Thoracic aorta (tissue), 2 donors: Measurements from ENCODE around the gene MSL3. TPM values are rescaled to one million over a fixed set of nuclear protein-coding genes. Genes with fewer than 3 reads are reported as not detected.

Experiments used
- ATAC-seq: fragments of 150-250 bp; one replicate; pipeline ENCODE4 v1.8.0; 2017; ENCODE audit warnings: low read depth; ENCODE audit not compliant: insufficient number of reproducible peaks, low FRiP score
- DNase-seq: peaks from one replicate; pipeline ENCODE4 v3.0.0-alpha.2; 2020; ENCODE audit warnings: low spot score
- H3K27ac ChIP-seq, 2 donors: fragments of 200-600 bp; sonication (generic); 1 replicate in 1 of 2; 2 replicates in 1 of 2; pipeline ENCODE4 v1.5.1; 2016; ENCODE audit warnings: mild to moderate bottlenecking in 2 of 2, moderate library complexity in 2 of 2
- H3K27me3 ChIP-seq: fragments of 200-600 bp; sonication (generic); replicated peaks from 2 replicates; pipeline ENCODE4 v1.6.0; 2016; ENCODE audit warnings: mild to moderate bottlenecking; ENCODE audit not compliant: insufficient read depth
- H3K36me3 ChIP-seq: fragments of 200-600 bp; sonication (generic); one replicate; pipeline ENCODE4 v1.5.1; 2016
- H3K4me1 ChIP-seq, 2 donors: fragments of 200-600 bp; sonication (generic); 1 replicate in 1 of 2; 2 replicates in 1 of 2; pipeline versions ENCODE4 v1.5.1 to v1.6.0; 2016; ENCODE audit warnings: low read depth in 2 of 2, mild to moderate bottlenecking in 1 of 2; ENCODE audit not compliant: control insufficient read depth in 1 of 2
- H3K4me3 ChIP-seq: fragments of 200-600 bp; sonication (generic); 2 replicates; pipeline ENCODE4 v1.5.1; 2016; ENCODE audit warnings: mild to moderate bottlenecking
- H3K9me3 ChIP-seq: fragments of 200-600 bp; sonication (generic); 2 replicates; pipeline ENCODE4 v1.5.1; 2016
- total RNA-seq, 2 donors: library from RNA; depleted of rRNA; stranded (reverse); fragments of >200 nt; gene quantifications; one replicate each; pipeline versions ENCODE4 v1.1.0 to v1.2.3, GENCODE V29; 2016
- TF ChIP-seq, protein P1 (sequence below): fragments of 200-600 bp; sonication (generic); IDR thresholded peaks from one replicate; pipeline ENCODE4 v1.5.1; 2019; ENCODE audit warnings: antibody characterized with exemption

Gene MSL3
- total RNA-seq, 2 donors from 2014 or later: 25.5 to 25.8 TPM

DNA sequence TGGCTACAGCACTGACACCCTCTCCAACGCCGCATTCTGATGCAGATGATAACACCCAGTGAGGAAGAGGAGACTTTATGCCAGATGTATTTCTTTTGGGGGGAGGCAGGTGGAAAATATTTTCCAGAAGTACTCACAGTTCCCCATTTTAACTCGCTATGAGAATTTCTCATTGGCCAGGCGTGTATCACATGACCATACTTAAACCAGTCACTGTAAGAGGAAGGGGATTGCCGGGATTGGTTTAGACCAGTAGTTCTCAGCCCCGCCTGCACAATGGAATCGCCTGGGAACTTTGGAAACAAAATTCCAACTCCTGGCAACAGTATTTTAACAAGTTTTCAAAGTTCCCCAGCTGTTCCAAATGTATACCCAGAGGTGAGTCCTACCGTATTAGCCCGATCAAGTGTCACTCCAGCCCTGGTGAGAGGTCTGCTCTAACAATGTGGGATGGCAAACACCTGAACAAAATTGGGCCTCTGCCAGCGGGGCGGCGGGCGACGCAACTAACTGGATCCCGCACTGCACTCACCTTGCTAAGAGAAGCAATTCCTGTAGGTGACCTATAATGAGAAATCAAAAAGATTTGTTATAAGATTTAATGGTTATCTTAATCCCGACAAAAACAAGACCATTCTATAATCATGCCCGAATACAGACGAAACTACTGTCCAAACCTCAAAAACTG, 2.9 kb upstream of the MSL3 start:
- Histone ChIP-seq H3K27me3 (no peaks in the 10 kb centered on the region), H3K9me3 (no peaks in the 10 kb centered on the region), H3K4me3 (no peak overlapping the region), H3K4me1 (no peaks in the 10 kb centered on the region), H3K36me3 (no peaks in the 10 kb centered on the region), H3K27ac (no peak overlapping the region)
- ATAC-seq (no peak), DNase-seq (no peak)
- TF ChIP-seq, protein P1, sequence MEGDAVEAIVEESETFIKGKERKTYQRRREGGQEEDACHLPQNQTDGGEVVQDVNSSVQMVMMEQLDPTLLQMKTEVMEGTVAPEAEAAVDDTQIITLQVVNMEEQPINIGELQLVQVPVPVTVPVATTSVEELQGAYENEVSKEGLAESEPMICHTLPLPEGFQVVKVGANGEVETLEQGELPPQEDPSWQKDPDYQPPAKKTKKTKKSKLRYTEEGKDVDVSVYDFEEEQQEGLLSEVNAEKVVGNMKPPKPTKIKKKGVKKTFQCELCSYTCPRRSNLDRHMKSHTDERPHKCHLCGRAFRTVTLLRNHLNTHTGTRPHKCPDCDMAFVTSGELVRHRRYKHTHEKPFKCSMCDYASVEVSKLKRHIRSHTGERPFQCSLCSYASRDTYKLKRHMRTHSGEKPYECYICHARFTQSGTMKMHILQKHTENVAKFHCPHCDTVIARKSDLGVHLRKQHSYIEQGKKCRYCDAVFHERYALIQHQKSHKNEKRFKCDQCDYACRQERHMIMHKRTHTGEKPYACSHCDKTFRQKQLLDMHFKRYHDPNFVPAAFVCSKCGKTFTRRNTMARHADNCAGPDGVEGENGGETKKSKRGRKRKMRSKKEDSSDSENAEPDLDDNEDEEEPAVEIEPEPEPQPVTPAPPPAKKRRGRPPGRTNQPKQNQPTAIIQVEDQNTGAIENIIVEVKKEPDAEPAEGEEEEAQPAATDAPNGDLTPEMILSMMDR: no peak

DNA sequence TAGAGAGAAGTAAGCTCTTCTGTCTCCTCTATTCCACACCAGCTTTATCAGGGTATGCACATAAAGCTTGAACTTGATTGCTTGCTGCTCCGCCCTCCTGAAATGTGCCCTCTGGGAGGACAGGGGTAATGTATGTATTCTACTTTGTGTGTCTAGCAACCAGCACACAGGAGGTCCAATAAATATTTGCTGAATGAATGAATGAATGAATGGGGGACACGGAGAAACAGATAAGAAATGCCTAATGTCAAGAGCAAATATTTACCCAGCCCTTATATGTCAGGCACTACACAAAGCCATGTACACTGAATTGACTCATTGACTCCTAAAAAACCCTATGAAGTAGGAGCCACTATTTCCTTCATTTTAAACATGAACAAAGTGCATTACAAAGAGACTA, 2.3 kb upstream of the MSL3 start:
- TF ChIP-seq, protein P1: no peak
- H3K36me3 ChIP-seq: no peaks in the 10 kb centered on the region
- H3K9me3 ChIP-seq: no peaks in the 10 kb centered on the region
- no peaks in the 10 kb centered on the region for H3K4me1 ChIP-seq
- no peak overlapping the region for H3K27ac ChIP-seq
- no peaks in the 10 kb centered on the region for H3K27me3 ChIP-seq
- H3K4me3 ChIP-seq: no peak overlapping the region
- DNase-seq (no peak), ATAC-seq (no peak)

DNA sequence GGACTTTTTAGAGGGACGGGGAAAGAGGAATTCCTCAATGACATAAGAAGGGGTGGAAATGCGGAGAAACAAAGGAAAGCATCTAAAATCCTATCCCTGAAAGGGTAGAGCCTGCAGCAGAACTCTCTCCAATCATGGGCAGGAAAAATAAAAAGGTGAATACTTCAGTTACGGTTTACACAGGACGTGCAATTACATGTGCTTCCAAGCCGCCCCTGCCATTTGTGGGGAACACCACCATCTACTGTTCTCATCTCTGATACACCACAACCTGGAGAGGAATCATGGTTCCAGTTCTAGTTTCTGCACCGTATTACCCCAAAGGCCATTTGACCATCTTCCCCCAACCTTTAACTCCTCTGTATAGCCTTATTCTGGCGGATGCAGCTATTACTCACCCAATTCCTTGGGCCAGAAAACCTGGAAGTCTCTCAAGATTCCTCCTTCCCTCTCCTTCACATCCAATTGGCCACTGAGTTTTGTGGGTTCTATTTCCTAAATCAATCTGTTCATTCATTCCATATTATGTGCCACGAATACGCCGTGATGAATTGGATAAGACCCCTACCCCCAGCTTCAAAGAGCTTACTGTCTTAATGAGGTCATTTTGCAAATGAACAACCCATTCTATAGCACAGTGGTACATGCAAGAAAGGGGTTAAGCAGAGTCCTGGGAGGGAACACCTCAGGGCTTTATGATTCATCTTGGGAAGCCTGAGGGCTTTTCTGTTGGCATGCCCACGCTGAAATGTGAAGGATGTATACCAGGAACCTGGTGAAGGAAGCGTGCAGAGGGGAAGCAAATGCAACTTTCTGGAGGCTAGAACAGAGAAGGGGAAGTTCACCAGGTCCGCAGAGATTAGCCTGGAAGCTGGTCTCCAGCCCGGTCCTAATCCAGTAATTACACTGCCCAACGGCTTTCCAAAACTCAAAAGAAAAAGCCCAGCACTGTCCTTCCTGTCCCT, 1.4 kb upstream of the MSL3 start:
- peak overlapping the region; percentile 86 for H3K4me3 ChIP-seq
- no peaks in the 10 kb centered on the region for H3K27me3 ChIP-seq
- no peak for ATAC-seq
- no peaks in the 10 kb centered on the region for H3K36me3 ChIP-seq
- no peaks in the 10 kb centered on the region for H3K9me3 ChIP-seq
- H3K4me1 ChIP-seq: no peaks in the 10 kb centered on the region
- TF ChIP-seq, protein P1: no peak
- peak overlapping the region; percentile 84 for H3K27ac ChIP-seq
- DNase-seq: no peak

DNA sequence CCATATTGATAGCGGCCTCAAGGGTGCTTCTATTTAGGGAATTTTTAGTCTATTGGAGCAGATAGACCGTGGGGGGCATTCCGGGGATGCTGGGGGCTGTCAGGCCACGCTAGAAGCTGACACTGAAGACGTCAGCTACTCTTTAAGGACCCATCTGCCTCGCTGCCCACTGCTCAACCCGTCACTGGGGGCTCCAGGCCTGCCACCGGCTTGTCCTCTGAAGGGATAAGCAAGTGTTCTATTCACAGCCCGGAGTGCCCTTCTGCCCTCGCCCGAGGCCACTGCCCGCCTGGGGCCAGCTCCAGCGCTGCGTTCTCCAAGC, 679 bp upstream of the MSL3 start:
- Histone ChIP-seq H3K4me3 (peak overlapping the region; percentile 86), H3K27me3 (no peaks in the 10 kb centered on the region), H3K27ac (peak overlapping the region; percentile 84), H3K9me3 (no peaks in the 10 kb centered on the region), H3K36me3 (no peaks in the 10 kb centered on the region), H3K4me1 (no peaks in the 10 kb centered on the region)
- TF ChIP-seq, protein P1: no peak
- ATAC-seq: peak; percentile 4
- no peak for DNase-seq

DNA sequence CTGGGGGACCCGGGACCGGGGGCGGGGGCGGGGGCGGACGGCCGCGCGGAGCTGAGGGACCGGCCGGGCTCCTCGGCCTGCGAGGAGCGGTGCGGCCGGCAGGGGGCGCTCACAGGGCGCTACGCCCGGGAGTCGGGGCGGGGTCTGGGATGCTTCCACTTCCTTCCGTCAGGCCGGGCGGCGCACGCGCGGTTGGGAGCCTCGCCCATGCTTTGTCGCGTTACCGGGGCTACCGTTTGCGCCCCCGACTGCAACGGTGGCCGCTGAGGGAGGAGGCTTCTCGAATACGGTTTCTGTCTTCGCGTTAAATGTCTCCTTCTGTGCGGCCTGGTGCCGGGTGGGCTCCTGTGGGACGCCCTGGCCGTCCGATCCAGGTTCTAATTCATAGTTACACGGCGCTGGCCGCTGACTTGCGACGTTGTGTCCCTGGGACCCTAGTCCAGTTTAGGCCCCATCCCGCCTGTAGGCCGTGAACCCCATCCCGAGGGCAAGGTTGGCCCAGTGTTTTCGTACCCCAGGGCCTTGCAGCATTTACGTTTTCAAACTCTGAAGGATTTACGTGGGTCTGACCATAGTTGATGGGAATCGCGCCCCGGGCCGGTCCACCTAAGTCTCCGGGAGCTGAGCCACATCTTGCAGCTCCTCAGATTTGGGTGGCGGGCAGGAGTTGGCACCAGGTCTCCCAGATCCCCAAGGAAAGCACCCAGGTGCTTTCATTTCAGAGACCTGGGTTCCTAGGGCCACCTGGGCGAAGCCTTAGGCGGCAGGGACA, 549 bp downstream of the MSL3 start:
- peak overlapping the region; percentile 86 to 87 for H3K27ac ChIP-seq
- peak overlapping the region; percentile 86 for H3K4me3 ChIP-seq
- H3K9me3 ChIP-seq: no peaks in the 10 kb centered on the region
- TF ChIP-seq, protein P1: peak; percentile 72
- no peaks in the 10 kb centered on the region for H3K27me3 ChIP-seq
- no peaks in the 10 kb centered on the region for H3K4me1 ChIP-seq
- ATAC-seq (peak; percentile 51), DNase-seq (peak; percentile 41)
- no peaks in the 10 kb centered on the region for H3K36me3 ChIP-seq
